HG03108 (cell line): ENCODE data around the gene SECTM1.

ENCODE experiments used
- ATAC-seq: cut with Tn5 transposase; IDR thresholded peaks from one replicate; pipeline ENCODE4 v1.9.1; 2021; ENCODE audit warnings: moderate library complexity; ENCODE audit not compliant: unreplicated experiment

Gene SECTM1

GRCh38 chr17:82283208-82283749 is 50.3 kb downstream of the SECTM1 start:
- ATAC-seq: no peak

- ATAC-seq: no peak
Observed at GRCh38 chr17:82282239-82283207, 51.0 kb downstream of the SECTM1 start.

GRCh38 chr17:82281502-82282238 is 51.9 kb downstream of the SECTM1 start:
- ATAC-seq: no peak

GRCh38 chr17:82281076-82281475 is 52.5 kb downstream of the SECTM1 start:
- no peak for ATAC-seq

- ATAC-seq: no peak
Observed at GRCh38 chr17:82280537-82280936, 53.0 kb downstream of the SECTM1 start.

GRCh38 chr17:82278786-82279391 is 54.7 kb downstream of the SECTM1 start:
- ATAC-seq: no peak

GRCh38 chr17:82278308-82278707 is 55.3 kb downstream of the SECTM1 start:
- ATAC-seq: no peak

- no peak for ATAC-seq
Observed at GRCh38 chr17:82277851-82278250, 55.7 kb downstream of the SECTM1 start.

- ATAC-seq: no peak
Observed at GRCh38 chr17:82276938-82277337, 56.6 kb downstream of the SECTM1 start.

- ATAC-seq: no peak
Observed at GRCh38 chr17:82275326-82275725, 58.2 kb downstream of the SECTM1 start.

- no peak for ATAC-seq
Observed at GRCh38 chr17:82274134-82275020, 59.2 kb downstream of the SECTM1 start.

- ATAC-seq: peak; percentile 77
Observed at GRCh38 chr17:82273327-82274133, 60.0 kb downstream of the SECTM1 start, which contains the start of gene CSNK1D. CSNK1D (minus strand) TSS chr17:82273700; CDS start chr17:82273381, 319 bp downstream.

- ATAC-seq: no peak
Observed at GRCh38 chr17:82272495-82273326, 60.9 kb downstream of the SECTM1 start.

GRCh38 chr17:82271401-82271800 is 62.2 kb downstream of the SECTM1 start:
- ATAC-seq: no peak
